Thyroid gland (tissue), 4 donors: ENCODE results near the gene JUNB. TPM values are rescaled to one million over a fixed set of nuclear protein-coding genes. Genes with fewer than 3 reads are reported as not detected.

Source experiments
- DNase-seq, 2 donors: peaks; one replicate each; pipeline ENCODE4 v3.0.0-alpha.2; 2019
- H3K27ac ChIP-seq, 3 donors: fragments of 200-600 bp; sonication (generic); 1 replicate in 2 of 3; 2 replicates in 1 of 3; pipeline ENCODE4 v1.5.1; 2016 to 2019; ENCODE audit warnings: mild to moderate bottlenecking in 1 of 3, moderate library complexity in 1 of 3
- H3K27me3 ChIP-seq: fragments of 200-600 bp; sonication (generic); one replicate; pipeline ENCODE4 v1.5.1; 2019
- H3K36me3 ChIP-seq, 2 donors: fragments of 200-600 bp; sonication (generic); one replicate each; pipeline ENCODE4 v1.5.1; 2016 to 2019
- H3K4me1 ChIP-seq, 2 donors: fragments of 200-600 bp; sonication (generic); one replicate each; pipeline ENCODE4 v1.5.1; 2017 to 2019
- H3K4me3 ChIP-seq, 3 donors: fragments of 200-600 bp; sonication (generic); replicated peaks in 1 of 3; 1 replicate in 2 of 3; 2 replicates in 1 of 3; pipeline ENCODE4 v1.5.1; 2016; ENCODE audit warnings: mild to moderate bottlenecking in 1 of 3
- H3K9me3 ChIP-seq: fragments of 200-600 bp; sonication (generic); one replicate; pipeline ENCODE4 v1.5.1; 2017
- CTCF ChIP-seq, 6 experiments: fragments of 200-600 bp in 3 of 6; fragments of 450-650 bp in 3 of 6; sonication (generic) in 3 of 6; IDR thresholded peaks; one replicate each; pipeline ENCODE4 v1.5.1; 2016 to 2019; ENCODE audit warnings: antibody characterized with exemption in 6 of 6, mild to moderate bottlenecking in 2 of 6, inconsistent platforms in 1 of 6, moderate library complexity in 1 of 6
- POLR2A ChIP-seq, 2 donors: fragments of 450-650 bp; IDR thresholded peaks; one replicate each; pipeline ENCODE4 v1.6.1; 2017; ENCODE audit warnings: antibody characterized with exemption in 2 of 2, mild to moderate bottlenecking in 2 of 2, moderate library complexity in 1 of 2
- WGBS, 2 donors: methylation state at CpG; one replicate each; pipeline ENCODE4 v1.1.5; 2017; 5-methylcytosine and 5-hydroxymethylcytosine counted together
- intact Hi-C: fragments of 100-400 bp; cut with DNase I; formaldehyde crosslinking; loops from one replicate; pipeline ENCODE4 v1.15.1; 2023
- total RNA-seq, 4 donors: library from RNA; depleted of rRNA; stranded (reverse); fragments of >200 nt; gene quantifications; one replicate each; pipeline ENCODE4 v1.2.3, GENCODE V29; 2016

The JUNB gene
- total RNA-seq, 4 donors from 2014 or later, result 111 to 393 (median 220) TPM

GRCh38 chr19:12751635-12752034 lies 39.7 kb upstream of the JUNB start, which contains the start of gene BEST2:
Gene BEST2 (plus strand): TSS chr19:12751791. CDS start chr19:12752593, 802 bp downstream.
- DNase-seq, result no peak
- TF ChIP-seq CTCF (IDR thresholded peaks at IDR 0.05) (no peak), POLR2A (IDR thresholded peaks at IDR 0.05) (no peak)
- H3K27ac ChIP-seq, result no peak within 1 kb of the TSS
- H3K4me3 ChIP-seq, result no peak within 1 kb of the TSS
- H3K36me3 ChIP-seq, result peaks cover 13% of the 10 kb centered on the region in 2 donors
- no peaks in the 10 kb centered on the region for H3K4me1 ChIP-seq
- H3K9me3 ChIP-seq, result no peaks in the 10 kb centered on the region
- WGBS, 2 donors, result 54 to 67% methylated on average over 14 of the region's 14 CpGs
- no peaks in the 10 kb centered on the region for H3K27me3 ChIP-seq
- intact Hi-C loops, result no loop called here

DNA sequence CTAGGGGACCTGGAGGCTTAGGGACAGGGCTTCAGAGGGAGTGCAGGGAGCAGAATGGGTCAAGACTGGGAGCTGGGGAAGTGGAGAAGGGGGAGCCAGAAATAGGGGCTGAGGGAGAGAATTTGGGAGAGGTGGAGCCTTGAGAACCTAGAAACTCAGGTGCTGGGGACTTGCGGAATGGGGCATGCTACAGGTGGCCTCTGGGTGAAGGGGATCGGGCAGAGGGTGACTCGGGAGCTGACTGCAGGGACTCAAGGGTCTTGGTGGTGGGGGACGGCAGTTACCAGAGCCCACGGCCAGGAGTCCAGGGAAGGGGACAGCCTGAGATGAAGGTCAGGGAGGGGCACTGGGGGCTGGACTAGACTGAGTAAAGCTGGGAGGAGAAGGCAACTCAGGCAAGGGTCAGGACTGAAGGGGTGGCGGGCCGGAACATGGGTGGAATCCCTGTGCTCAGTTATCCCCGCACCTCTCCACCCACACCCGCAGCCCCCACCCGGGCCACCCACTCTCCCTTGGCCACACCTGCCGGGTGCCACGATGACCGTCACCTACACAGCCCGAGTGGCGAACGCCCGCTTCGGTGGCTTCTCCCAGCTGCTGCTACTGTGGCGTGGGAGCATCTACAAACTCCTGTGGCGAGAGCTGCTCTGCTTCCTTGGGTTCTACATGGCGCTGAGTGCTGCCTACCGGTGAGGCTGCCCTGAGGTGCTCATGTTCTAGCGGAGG lies 39.1 kb upstream of the JUNB start:
- no peak overlapping the region for H3K4me3 ChIP-seq
- H3K9me3 ChIP-seq, result no peaks in the 10 kb centered on the region
- H3K27me3 ChIP-seq, result no peaks in the 10 kb centered on the region
- H3K27ac ChIP-seq, result no peak overlapping the region
- no peak for TF ChIP-seq POLR2A (IDR thresholded peaks at IDR 0.05)
- no peak for TF ChIP-seq CTCF (IDR thresholded peaks at IDR 0.05)
- intact Hi-C loops, result no loop called here
- H3K4me1 ChIP-seq, result peaks cover 0 to 2% of the 10 kb centered on the region in 2 donors
- no peak for DNase-seq
- H3K36me3 ChIP-seq, result peaks cover 9% of the 10 kb centered on the region in 2 donors
- 81 to 83% methylated on average over 22 to 23 of the region's 23 CpGs for WGBS, 2 donors

DNA sequence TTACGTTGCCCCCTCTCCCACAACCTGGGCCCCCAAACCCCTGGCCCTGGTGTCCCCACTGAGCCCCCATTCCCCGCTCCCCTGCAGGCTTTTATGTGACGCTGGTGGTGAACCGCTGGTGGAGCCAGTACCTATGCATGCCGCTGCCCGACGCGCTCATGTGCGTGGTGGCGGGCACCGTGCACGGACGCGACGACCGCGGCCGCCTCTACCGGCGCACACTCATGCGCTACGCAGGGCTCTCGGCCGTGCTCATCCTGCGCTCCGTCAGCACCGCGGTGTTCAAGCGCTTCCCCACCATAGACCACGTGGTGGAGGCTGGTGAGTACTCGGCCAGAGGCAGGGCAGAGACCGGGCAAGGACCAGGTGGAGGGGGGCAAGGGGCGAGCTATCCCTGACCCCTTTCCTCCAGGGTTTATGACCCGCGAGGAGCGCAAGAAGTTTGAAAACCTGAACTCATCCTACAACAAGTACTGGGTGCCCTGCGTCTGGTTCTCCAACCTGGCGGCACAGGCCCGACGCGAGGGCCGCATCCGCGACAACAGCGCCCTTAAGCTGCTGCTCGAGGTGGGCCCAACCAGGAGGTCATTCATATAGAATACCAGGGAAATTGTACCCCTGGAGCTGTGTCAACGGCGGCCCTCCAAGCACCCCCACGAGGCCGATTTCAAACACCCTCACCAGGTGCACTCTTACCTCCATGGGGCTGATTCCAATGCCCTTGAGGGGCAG lies 36.7 kb upstream of the JUNB start:
- no peak overlapping the region for H3K4me3 ChIP-seq
- DNase-seq, result no peak
- H3K27me3 ChIP-seq, result no peaks in the 10 kb centered on the region
- intact Hi-C loops, result no loop called here
- no peaks in the 10 kb centered on the region for H3K9me3 ChIP-seq
- H3K27ac ChIP-seq, result no peak overlapping the region
- no peak for TF ChIP-seq CTCF (IDR thresholded peaks at IDR 0.05)
- no peak for TF ChIP-seq POLR2A (IDR thresholded peaks at IDR 0.05)
- H3K36me3 ChIP-seq, result no peaks in the 10 kb centered on the region
- H3K4me1 ChIP-seq, result peaks cover 9% of the 10 kb centered on the region in 2 donors
- WGBS, 2 donors, result 68 to 72% methylated on average over 23 to 49 of the region's 50 CpGs

DNA sequence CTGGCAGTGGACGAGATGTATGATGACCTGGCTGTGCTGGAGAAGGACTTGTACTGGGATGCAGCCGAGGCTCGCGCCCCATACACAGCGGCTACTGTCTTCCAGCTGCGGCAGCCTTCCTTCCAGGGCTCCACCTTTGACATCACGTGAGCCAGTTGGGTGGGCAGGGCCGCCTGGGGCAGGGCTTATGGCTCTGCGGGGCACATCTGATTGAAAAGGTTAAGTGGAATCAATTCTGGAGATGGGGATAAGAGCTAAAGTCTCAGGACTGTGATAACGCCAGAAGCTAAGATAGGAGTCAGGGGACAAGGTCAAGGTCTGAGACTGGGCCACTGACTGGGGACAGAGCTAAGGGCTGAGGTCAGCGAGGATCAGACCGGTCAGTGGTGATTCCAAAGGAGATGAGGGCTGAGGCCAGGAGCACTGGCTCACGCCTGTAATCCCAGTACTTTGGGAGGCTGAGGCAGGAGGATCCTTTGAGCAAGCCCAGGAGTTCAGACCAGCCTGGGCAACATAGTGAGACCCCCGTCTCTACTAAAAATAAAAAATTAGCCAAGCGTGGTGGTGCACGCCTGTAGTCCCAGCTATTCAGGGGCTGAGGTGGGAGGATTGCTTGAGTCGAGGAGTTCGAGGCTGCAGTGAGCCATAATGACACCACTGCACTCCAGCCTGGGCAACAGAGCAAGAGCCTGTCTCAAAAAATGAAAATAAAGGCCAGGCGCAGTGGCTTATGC lies 35.0 kb upstream of the JUNB start:
- Histone ChIP-seq H3K4me1 (peaks cover 9% of the 10 kb centered on the region in 2 donors), H3K4me3 (no peak overlapping the region)
- TF ChIP-seq CTCF (IDR thresholded peaks at IDR 0.05) (no peak), POLR2A (IDR thresholded peaks at IDR 0.05) (no peak)

More for the DNA sequence above, 35.0 kb upstream of the JUNB start:
- DNase-seq, result no peak
- Histone ChIP-seq H3K36me3 (no peaks in the 10 kb centered on the region), H3K27ac (no peak overlapping the region), H3K27me3 (no peaks in the 10 kb centered on the region), H3K9me3 (no peaks in the 10 kb centered on the region)
- WGBS, 2 donors, result 87 to 92% methylated on average over 19 of the region's 19 CpGs
- intact Hi-C loops, result no loop called here
